OCI-LY7 (cell line): ENCODE measurements around the gene AIFM2.

Experiments
- EZH2phosphoT487 ChIP-seq: fragments of 200-600 bp; sonication (generic); IDR thresholded peaks from 2 replicates; pipeline ENCODE4 v1.6.1; 2018; ENCODE audit warnings: low read depth, borderline replicate concordance, mild to moderate bottlenecking, mixed run types, antibody characterized with exemption, low read length, moderate library complexity, mixed read lengths
- TF ChIP-seq, protein P1 (sequence below): fragments of 200-600 bp; sonication (generic); conservative IDR thresholded peaks from 2 replicates; pipeline ENCODE4 v1.5.1; 2014; ENCODE audit warnings: mild to moderate bottlenecking, antibody characterized with exemption, low read length, moderate library complexity, mixed read lengths

DNA sequence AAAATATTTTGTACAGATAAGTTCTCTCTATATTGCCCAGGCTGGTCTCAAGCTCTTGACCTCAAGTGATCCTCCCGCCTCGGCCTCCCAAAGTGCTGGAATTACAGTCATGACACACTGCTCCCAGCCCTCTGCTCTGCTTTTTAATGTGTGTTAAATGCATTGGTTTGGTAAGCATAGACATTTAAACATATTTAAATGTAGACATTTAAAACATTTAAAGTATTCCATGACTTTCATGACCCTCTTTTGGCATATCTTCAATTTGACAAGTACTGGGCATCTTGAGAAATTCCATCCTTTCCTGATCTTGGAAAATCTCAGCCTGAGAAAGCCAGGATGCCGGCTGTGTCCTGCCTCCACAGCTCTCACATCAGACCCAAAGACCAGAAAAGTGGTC lies 42.9 kb upstream of the AIFM2 start:
- TF ChIP-seq, protein P1, sequence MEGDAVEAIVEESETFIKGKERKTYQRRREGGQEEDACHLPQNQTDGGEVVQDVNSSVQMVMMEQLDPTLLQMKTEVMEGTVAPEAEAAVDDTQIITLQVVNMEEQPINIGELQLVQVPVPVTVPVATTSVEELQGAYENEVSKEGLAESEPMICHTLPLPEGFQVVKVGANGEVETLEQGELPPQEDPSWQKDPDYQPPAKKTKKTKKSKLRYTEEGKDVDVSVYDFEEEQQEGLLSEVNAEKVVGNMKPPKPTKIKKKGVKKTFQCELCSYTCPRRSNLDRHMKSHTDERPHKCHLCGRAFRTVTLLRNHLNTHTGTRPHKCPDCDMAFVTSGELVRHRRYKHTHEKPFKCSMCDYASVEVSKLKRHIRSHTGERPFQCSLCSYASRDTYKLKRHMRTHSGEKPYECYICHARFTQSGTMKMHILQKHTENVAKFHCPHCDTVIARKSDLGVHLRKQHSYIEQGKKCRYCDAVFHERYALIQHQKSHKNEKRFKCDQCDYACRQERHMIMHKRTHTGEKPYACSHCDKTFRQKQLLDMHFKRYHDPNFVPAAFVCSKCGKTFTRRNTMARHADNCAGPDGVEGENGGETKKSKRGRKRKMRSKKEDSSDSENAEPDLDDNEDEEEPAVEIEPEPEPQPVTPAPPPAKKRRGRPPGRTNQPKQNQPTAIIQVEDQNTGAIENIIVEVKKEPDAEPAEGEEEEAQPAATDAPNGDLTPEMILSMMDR: no peak
- TF ChIP-seq EZH2phosphoT487: no peak
